HG02973 (cell line): ENCODE results near the gene DSG2.
A peak's percentile ranks its signal among the peaks of the same experiment; 100 is the strongest.

Experiments used
- ATAC-seq: cut with Tn5 transposase; IDR thresholded peaks from one replicate; pipeline ENCODE4 v1.9.1; 2021; ENCODE audit warnings: moderate library complexity; ENCODE audit not compliant: unreplicated experiment

DSG2 gene

GRCh38 chr18:31551883-31552282, 53.9 kb downstream of the DSG2 start:
- no peak for ATAC-seq

GRCh38 chr18:31553800-31554199, 55.8 kb downstream of the DSG2 start:
- ATAC-seq, result no peak

GRCh38 chr18:31554776-31555175, 56.8 kb downstream of the DSG2 start:
- no peak for ATAC-seq

- peak; percentile 72 for ATAC-seq
These were observed 58.2 kb downstream of the DSG2 start for GRCh38 chr18:31555971-31556747.

GRCh38 chr18:31557446-31557845, 59.5 kb downstream of the DSG2 start:
- ATAC-seq, result no peak

GRCh38 chr18:31558567-31558966, 60.6 kb downstream of the DSG2 start:
- ATAC-seq, result no peak

GRCh38 chr18:31562726-31563125, 64.7 kb downstream of the DSG2 start:
- ATAC-seq, result no peak

GRCh38 chr18:31563778-31564177, 65.8 kb downstream of the DSG2 start:
- ATAC-seq, result no peak

GRCh38 chr18:31565345-31565744, 67.4 kb downstream of the DSG2 start:
- no peak for ATAC-seq

GRCh38 chr18:31565782-31566512, 68.0 kb downstream of the DSG2 start:
- no peak for ATAC-seq

- no peak for ATAC-seq
These were observed 68.8 kb downstream of the DSG2 start for GRCh38 chr18:31566576-31567306.

- ATAC-seq, result no peak
These were observed 74.4 kb downstream of the DSG2 start for GRCh38 chr18:31572368-31572767.

- no peak for ATAC-seq
These were observed 75.1 kb downstream of the DSG2 start for GRCh38 chr18:31573051-31573450.

- no peak for ATAC-seq
These were observed 76.4 kb downstream of the DSG2 start for GRCh38 chr18:31574359-31574758.

- no peak for ATAC-seq
These were observed 77.7 kb downstream of the DSG2 start for GRCh38 chr18:31575515-31576257.

- peak; percentile 61 for ATAC-seq
These were observed 78.7 kb downstream of the DSG2 start for GRCh38 chr18:31576670-31577069.

GRCh38 chr18:31577195-31577594, 79.2 kb downstream of the DSG2 start:
- ATAC-seq, result peak; percentile 18

- no peak for ATAC-seq
These were observed 80.1 kb downstream of the DSG2 start for GRCh38 chr18:31578126-31578525.

- ATAC-seq, result no peak
These were observed 81.4 kb downstream of the DSG2 start for GRCh38 chr18:31579375-31579774.

- ATAC-seq, result no peak
These were observed 83.7 kb downstream of the DSG2 start for GRCh38 chr18:31581498-31582197.
